Adrenal gland (tissue), 5 donors: ENCODE results near the gene NFIB.

Experiments used
- POLR2A ChIP-seq, 2 donors: fragments of 450-650 bp; IDR thresholded peaks; one replicate each; pipeline ENCODE4 v1.6.1; 2017; ENCODE audit warnings: antibody characterized with exemption in 2 of 2, mild to moderate bottlenecking in 2 of 2, moderate library complexity in 1 of 2
- TF ChIP-seq, protein P1 (sequence below), 6 experiments: fragments of 450-650 bp in 4 of 6; fragments of 200-600 bp in 2 of 6; sonication (generic) in 1 of 6; IDR thresholded peaks; 1 replicate in 5 of 6; 2 replicates in 1 of 6; pipeline versions ENCODE4 v1.5.1 to v1.8.0; 2016 to 2021; ENCODE audit warnings: antibody characterized with exemption in 6 of 6, mild to moderate bottlenecking in 2 of 6, moderate library complexity in 1 of 6
- donor health status: DM: no; HTN: no; CAD: no.

- no peak for TF ChIP-seq POLR2A (IDR thresholded peaks at IDR 0.05)
- TF ChIP-seq, protein P1, sequence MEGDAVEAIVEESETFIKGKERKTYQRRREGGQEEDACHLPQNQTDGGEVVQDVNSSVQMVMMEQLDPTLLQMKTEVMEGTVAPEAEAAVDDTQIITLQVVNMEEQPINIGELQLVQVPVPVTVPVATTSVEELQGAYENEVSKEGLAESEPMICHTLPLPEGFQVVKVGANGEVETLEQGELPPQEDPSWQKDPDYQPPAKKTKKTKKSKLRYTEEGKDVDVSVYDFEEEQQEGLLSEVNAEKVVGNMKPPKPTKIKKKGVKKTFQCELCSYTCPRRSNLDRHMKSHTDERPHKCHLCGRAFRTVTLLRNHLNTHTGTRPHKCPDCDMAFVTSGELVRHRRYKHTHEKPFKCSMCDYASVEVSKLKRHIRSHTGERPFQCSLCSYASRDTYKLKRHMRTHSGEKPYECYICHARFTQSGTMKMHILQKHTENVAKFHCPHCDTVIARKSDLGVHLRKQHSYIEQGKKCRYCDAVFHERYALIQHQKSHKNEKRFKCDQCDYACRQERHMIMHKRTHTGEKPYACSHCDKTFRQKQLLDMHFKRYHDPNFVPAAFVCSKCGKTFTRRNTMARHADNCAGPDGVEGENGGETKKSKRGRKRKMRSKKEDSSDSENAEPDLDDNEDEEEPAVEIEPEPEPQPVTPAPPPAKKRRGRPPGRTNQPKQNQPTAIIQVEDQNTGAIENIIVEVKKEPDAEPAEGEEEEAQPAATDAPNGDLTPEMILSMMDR (IDR thresholded peaks at IDR 0.05): no peak
Measured at GRCh38 chr9:14214693-14215092, 99.2 kb downstream of the NFIB start.
